Duodenal mucosa (tissue), 2 donors: ENCODE results near the gene RHNO1.
A peak's percentile ranks its signal among the peaks of the same experiment; 100 is the strongest.

ENCODE experiments used
- H3K27ac ChIP-seq: one replicate; pipeline ENCODE4 v1.7.0; 2013; ENCODE audit warnings: low read depth, low read length
- H3K27me3 ChIP-seq, 2 donors: one replicate each; pipeline ENCODE4 v1.7.0; 2013; ENCODE audit warnings: low read length in 2 of 2, control low read depth in 1 of 2; ENCODE audit not compliant: insufficient read depth in 2 of 2, control insufficient read depth in 1 of 2
- H3K36me3 ChIP-seq, 2 donors: one replicate each; pipeline ENCODE4 v1.7.0; 2013; ENCODE audit warnings: low read length in 2 of 2, control low read depth in 1 of 2; ENCODE audit not compliant: insufficient read depth in 2 of 2, control insufficient read depth in 1 of 2
- H3K4me1 ChIP-seq, 2 donors: one replicate each; pipeline ENCODE4 v1.7.0; 2013; ENCODE audit warnings: low read length in 2 of 2, control low read depth in 1 of 2; ENCODE audit not compliant: insufficient read depth in 2 of 2, control insufficient read depth in 1 of 2
- H3K4me3 ChIP-seq, 2 donors: one replicate each; pipeline ENCODE4 v1.7.0; 2013; ENCODE audit warnings: low read length in 2 of 2, low read depth in 1 of 2
- H3K9ac ChIP-seq, 2 donors: one replicate each; pipeline ENCODE4 v1.7.0; 2013; ENCODE audit warnings: low read length in 2 of 2, low read depth in 1 of 2
- H3K9me3 ChIP-seq, 2 donors: one replicate each; pipeline ENCODE4 v1.7.0; 2013; ENCODE audit warnings: low read length in 2 of 2, control low read depth in 1 of 2; ENCODE audit not compliant: control insufficient read depth in 1 of 2

The RHNO1 gene

DNA sequence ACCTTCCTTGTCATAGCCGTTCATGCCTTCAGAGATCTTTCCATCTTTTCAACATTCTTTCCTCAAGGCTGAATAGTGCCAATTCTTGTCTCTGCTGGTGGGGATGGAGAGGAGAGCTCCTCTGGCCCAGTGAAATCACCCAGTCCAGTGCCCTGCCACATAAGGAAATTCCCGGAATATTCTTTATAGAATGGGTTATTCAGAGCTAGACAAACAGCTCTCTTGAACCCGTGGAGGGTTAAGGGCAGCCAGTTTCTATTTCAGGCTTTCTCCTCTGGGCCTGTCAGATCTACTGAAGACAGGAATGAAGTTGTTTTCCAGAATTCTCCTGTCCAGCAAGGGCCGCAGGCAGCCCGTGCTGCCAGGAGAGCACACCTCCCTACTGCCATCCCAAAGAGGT lies 34.1 kb upstream of the RHNO1 start:
- Histone ChIP-seq H3K9me3 (no peaks in the 10 kb centered on the region), H3K4me3 (no peak overlapping the region), H3K4me1 (no peaks in the 10 kb centered on the region), H3K36me3 (peaks cover 7% of the 10 kb centered on the region in 2 donors), H3K27me3 (no peaks in the 10 kb centered on the region), H3K9ac (no peak overlapping the region), H3K27ac (no peak overlapping the region)

DNA sequence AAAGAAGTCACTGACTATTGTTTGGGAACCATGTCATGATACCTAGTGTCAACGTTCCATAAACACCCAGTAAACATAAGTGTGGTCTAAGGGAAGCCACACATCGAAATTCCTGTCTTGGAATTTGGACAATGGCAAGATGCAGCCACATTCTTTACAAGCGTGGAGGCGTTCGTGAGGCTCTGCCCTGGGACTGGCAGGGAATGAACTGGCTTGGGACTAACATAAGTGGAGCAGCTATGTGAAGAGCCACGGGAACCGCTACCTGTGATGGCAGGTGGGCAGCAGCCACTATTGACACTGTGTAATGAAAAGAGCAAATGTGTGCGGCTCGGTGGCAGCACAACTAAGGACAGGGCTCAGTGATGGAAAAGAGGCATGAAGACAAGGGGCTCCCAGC lies 32.2 kb upstream of the RHNO1 start:
- H3K36me3 ChIP-seq: peaks cover 1 to 3% of the 10 kb centered on the region in 2 donors
- H3K9ac ChIP-seq: no peak overlapping the region
- no peaks in the 10 kb centered on the region for H3K9me3 ChIP-seq
- no peak overlapping the region for H3K27ac ChIP-seq
- no peaks in the 10 kb centered on the region for H3K27me3 ChIP-seq
- peaks cover 4 to 8% of the 10 kb centered on the region in 2 donors for H3K4me1 ChIP-seq
- H3K4me3 ChIP-seq: no peak overlapping the region

DNA sequence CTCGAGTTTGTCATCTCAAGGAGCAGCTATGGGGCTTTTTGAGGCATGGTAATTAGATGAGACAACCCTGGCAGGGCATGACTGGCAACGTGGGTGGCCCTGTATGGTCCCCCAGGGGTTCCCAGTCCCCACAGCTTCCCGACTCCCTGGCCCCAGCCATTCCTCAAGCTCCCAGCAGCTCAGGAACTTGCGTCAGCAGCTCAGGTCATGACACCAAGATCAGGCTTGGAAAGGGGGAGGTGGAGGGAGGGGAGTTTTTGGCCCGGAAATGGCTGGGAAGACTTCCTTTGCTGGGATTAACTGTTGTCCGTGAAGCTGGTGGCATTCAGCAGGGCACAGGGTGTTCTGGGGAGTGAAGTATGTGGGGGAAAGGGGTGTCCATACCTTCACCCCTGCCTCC lies 31.7 kb upstream of the RHNO1 start:
- H3K36me3 ChIP-seq: peaks cover 0 to 3% of the 10 kb centered on the region in 2 donors
- H3K27me3 ChIP-seq: no peaks in the 10 kb centered on the region
- no peak overlapping the region for H3K27ac ChIP-seq
- H3K9ac ChIP-seq: no peak overlapping the region
- H3K4me1 ChIP-seq: peaks cover 4 to 10% of the 10 kb centered on the region in 2 donors
- H3K4me3 ChIP-seq: no peak overlapping the region
- no peaks in the 10 kb centered on the region for H3K9me3 ChIP-seq

DNA sequence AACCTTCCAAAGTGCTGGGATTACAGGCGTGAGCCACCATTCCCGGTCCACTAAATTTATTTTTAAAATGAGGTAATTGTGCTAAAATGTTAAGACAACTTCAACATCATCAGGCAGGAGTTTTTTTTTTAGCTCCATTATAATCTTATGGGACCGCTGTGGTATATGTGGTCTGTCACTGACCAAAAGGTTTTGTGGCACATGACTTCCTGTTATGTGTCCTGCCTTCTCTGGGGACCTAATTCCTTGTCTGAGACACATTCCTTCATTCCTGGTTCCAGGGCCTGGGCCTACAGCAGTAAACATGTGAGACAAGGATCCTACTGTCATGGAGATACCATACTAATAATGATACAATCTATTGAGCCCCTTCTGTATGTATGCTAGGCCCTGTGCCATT lies 25.1 kb upstream of the RHNO1 start:
- no peak overlapping the region for H3K4me3 ChIP-seq
- no peaks in the 10 kb centered on the region for H3K36me3 ChIP-seq
- no peaks in the 10 kb centered on the region for H3K9me3 ChIP-seq
- peaks cover 22 to 31% of the 10 kb centered on the region in 2 donors for H3K4me1 ChIP-seq
- H3K27me3 ChIP-seq: no peaks in the 10 kb centered on the region
- H3K27ac ChIP-seq: no peak overlapping the region
- H3K9ac ChIP-seq: no peak overlapping the region

- Histone ChIP-seq H3K9ac (no peak overlapping the region), H3K27me3 (no peaks in the 10 kb centered on the region), H3K36me3 (peaks cover 5 to 12% of the 10 kb centered on the region in 2 donors), H3K27ac (no peak overlapping the region), H3K4me3 (no peak overlapping the region), H3K4me1 (peaks cover 32 to 40% of the 10 kb centered on the region in 2 donors), H3K9me3 (no peaks in the 10 kb centered on the region)
Measured at GRCh38 chr12:2853626-2854025, 23.4 kb upstream of the RHNO1 start.

DNA sequence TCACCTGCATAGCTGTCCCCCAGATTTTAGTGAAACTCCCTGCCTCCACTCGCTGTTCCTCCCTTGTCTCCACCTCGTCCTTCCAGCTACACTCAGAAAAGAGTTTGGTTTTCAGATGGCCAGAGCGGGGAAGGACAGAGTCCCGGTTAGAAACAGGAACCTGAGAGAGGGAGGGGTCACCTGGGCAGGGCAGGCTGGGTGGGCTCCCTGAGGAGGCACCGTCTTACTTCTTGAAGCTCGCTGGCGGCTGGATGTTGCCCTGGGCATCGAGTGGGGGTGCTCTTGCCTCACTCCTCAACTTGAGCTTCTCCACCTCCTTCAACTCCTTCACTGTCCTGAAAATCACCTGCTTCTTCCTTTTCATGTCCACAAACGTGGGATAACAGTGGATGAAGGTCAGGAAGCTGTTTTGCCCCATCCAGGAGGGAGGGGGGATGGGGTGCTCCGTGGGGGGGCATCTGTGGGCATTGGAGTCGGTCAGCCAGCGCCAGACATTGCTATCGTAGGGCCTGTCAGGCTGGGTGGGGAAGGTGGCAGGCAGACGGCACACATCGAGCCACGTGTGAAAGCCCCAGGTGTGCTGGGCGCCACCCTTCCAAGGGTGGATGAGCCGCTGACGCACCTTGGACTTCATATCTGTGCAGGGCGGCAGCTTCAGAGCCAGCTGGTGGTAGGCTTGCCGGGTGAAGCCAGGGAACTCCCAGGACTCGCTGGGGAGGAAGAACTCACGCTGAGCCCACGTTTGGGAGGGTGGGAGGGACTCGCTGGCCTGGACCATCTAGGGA lies 22.2 kb upstream of the RHNO1 start:
- H3K9me3 ChIP-seq: no peaks in the 10 kb centered on the region
- peak overlapping the region in 1 of 2 donors; percentile 49 for H3K9ac ChIP-seq
- peak overlapping the region; percentile 0 for H3K27ac ChIP-seq
- H3K36me3 ChIP-seq: peaks cover 11 to 17% of the 10 kb centered on the region in 2 donors
- H3K4me1 ChIP-seq: peaks cover 28 to 31% of the 10 kb centered on the region in 2 donors
- H3K27me3 ChIP-seq: no peaks in the 10 kb centered on the region
- peak overlapping the region in 1 of 2 donors; percentile 29 for H3K4me3 ChIP-seq

DNA sequence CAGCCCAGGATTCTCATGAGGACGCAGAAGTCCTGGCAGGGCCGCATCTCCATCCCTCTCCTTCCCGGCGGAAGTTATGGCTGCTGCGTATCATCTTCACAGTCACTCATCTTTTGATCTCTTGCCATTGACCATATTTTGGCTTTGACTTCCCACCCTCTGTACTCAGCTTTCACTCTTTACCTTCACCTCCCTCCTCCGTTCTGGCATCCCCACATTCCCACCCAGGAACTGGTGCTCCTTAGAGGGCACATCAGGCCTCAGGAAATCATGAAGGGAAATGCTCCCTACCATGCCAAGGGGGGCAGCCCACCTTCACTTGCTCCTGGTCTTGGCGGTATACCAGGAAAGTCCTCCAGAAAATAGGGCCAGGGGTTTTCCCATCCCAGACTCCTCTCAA lies 21.5 kb upstream of the RHNO1 start:
- H3K9ac ChIP-seq: no peak overlapping the region
- H3K27me3 ChIP-seq: no peaks in the 10 kb centered on the region
- H3K27ac ChIP-seq: no peak overlapping the region
- no peak overlapping the region for H3K4me3 ChIP-seq
- peaks cover 28 to 30% of the 10 kb centered on the region in 2 donors for H3K4me1 ChIP-seq
- H3K9me3 ChIP-seq: no peaks in the 10 kb centered on the region
- H3K36me3 ChIP-seq: peaks cover 11 to 17% of the 10 kb centered on the region in 2 donors

DNA sequence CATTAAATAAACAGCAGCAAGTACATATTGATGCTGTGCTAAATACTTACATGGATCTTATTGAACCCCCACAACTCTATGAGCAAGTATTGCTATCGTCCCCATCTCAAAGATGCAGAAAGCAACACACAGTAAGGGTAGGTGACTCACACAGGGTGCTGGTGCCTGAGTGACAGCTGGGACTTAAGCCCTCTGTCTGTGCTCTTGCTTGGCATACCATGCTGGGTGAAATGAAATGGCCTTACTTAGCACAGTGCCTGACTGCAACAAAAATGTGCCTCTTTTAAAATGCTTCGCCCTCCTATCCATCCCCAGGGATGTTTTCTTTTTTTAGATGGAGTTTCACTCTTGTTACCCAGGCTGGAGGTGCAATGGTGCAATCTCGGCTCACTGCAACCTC lies 21.0 kb upstream of the RHNO1 start:
- no peaks in the 10 kb centered on the region for H3K27me3 ChIP-seq

DNA sequence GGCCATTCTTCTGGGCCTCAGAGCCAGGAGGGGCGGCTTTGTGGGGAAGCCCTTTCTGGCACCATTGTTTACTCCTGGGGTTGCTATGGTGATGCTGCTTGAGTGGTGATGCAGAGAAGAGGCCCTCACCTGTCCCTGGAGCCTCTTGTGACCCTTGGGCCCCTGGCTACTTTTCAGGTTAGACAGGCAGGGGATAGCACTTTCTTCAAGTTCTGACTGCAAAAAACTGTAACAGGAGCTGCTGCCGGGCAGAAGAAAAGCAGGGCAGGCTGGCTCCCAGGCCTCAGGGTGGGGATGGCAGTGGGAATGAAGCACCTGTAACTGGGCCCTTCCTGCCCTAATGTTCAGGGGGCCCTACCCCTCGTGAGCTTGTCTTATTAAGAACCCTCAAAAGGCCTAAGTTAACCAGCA lies 20.0 kb upstream of the RHNO1 start, which contains the start of gene TEX52:
Gene TEX52, minus strand, starts transcription at position 19 of the 411 bp plus-strand sequence. Its CDS starts 13 bp downstream, at position 6.
- no peak within 1 kb of the TSS for H3K9ac ChIP-seq
- H3K27me3 ChIP-seq: no peaks in the 10 kb centered on the region
- no peak within 1 kb of the TSS for H3K4me3 ChIP-seq
- H3K36me3 ChIP-seq: peaks cover 11 to 17% of the 10 kb centered on the region in 2 donors
- H3K27ac ChIP-seq: no peak within 1 kb of the TSS
- no peaks in the 10 kb centered on the region for H3K9me3 ChIP-seq
- H3K4me1 ChIP-seq: peaks cover 28 to 30% of the 10 kb centered on the region in 2 donors

More for the DNA sequence above, 21.0 kb upstream of the RHNO1 start:
- Histone ChIP-seq H3K9me3 (no peaks in the 10 kb centered on the region), H3K4me1 (peaks cover 28 to 30% of the 10 kb centered on the region in 2 donors), H3K27ac (no peak overlapping the region), H3K9ac (no peak overlapping the region), H3K4me3 (no peak overlapping the region), H3K36me3 (peaks cover 11 to 17% of the 10 kb centered on the region in 2 donors)

DNA sequence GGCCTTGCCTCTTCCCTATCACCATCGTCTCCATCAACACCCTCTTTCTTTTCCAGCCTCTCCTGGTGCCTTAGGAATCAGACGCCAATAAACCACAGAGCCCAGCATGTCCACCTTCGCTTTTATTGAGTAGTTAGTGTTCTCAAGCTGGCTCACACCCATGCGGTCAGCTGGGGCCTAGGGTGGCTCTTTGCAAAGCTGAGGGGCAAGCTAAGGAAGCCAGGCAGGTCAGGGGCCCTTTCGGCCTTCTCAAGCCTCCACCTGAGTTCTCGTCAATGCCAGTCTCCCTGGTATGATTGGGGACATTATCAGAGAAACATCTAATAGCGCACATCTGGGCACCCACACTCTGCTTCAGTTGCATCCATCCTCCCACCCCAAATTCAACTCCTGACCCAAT lies 19.4 kb upstream of the RHNO1 start:
- Histone ChIP-seq H3K4me1 (peaks cover 28 to 30% of the 10 kb centered on the region in 2 donors), H3K4me3 (no peak overlapping the region), H3K9me3 (no peaks in the 10 kb centered on the region), H3K27me3 (no peaks in the 10 kb centered on the region), H3K9ac (no peak overlapping the region), H3K27ac (no peak overlapping the region), H3K36me3 (peaks cover 11 to 17% of the 10 kb centered on the region in 2 donors)
